Gastroesophageal sphincter (tissue), 3 donors: Measurements from ENCODE around the gene SLAMF8.

ENCODE experiments used
- EP300 ChIP-seq: sonication (generic); formaldehyde crosslinking; IDR thresholded peaks from one replicate; pipeline ENCODE4 v1.6.1; 2017; ENCODE audit warnings: antibody characterized with exemption, mild to moderate bottlenecking
- TF ChIP-seq, protein P1 (sequence below), 4 experiments: fragments of 200-600 bp in 2 of 4; fragments of 450-650 bp in 2 of 4; sonication (generic) in 1 of 4; IDR thresholded peaks; one replicate each; pipeline ENCODE4 v1.5.1; 2017 to 2019; ENCODE audit warnings: antibody characterized with exemption in 4 of 4, mild to moderate bottlenecking in 2 of 4, moderate library complexity in 2 of 4

DNA sequence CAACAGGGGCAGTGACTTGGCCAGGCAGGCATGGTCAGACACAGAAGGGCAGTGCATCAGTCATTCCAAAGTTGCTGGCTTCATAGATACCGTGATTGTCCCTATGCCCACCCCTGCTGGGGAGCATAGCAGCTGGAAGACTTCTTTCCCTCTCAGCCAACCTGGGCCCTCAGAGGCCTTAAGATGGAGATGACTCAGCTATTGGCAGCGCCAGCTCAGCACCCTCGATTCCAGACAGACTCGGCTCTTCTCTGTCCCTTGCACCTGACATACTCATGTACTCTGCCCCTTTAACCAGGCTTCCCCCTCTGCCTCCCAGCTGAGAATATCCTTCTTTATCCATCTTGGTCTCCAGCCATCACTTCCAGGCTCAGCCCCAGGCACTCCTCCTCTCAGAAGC is 16.8 kb downstream of the SLAMF8 start:
- TF ChIP-seq, protein P1, sequence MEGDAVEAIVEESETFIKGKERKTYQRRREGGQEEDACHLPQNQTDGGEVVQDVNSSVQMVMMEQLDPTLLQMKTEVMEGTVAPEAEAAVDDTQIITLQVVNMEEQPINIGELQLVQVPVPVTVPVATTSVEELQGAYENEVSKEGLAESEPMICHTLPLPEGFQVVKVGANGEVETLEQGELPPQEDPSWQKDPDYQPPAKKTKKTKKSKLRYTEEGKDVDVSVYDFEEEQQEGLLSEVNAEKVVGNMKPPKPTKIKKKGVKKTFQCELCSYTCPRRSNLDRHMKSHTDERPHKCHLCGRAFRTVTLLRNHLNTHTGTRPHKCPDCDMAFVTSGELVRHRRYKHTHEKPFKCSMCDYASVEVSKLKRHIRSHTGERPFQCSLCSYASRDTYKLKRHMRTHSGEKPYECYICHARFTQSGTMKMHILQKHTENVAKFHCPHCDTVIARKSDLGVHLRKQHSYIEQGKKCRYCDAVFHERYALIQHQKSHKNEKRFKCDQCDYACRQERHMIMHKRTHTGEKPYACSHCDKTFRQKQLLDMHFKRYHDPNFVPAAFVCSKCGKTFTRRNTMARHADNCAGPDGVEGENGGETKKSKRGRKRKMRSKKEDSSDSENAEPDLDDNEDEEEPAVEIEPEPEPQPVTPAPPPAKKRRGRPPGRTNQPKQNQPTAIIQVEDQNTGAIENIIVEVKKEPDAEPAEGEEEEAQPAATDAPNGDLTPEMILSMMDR (IDR thresholded peaks at IDR 0.05), result no peak
- no peak for TF ChIP-seq EP300
